K562 (cell line): ENCODE data around the gene MICU1. TPM values are rescaled to one million over a fixed set of nuclear protein-coding genes. Genes with fewer than 3 reads are reported as not detected.

Experiments
- BACH1 ChIP-seq: fragments of 200-800 bp; sonication (Bioruptor generic); IDR thresholded peaks from 2 replicates; pipeline ENCODE4 v1.6.1; 2016; ENCODE audit warnings: missing genetic modification characterization, missing compliant biosample characterization
- CREB3L1 ChIP-seq: fragments of 450-650 bp; IDR thresholded peaks from 2 replicates; pipeline ENCODE4 v1.6.1; 2014; ENCODE audit warnings: low read depth, mild to moderate bottlenecking, moderate library complexity, borderline replicate concordance
- CREB5 ChIP-seq: fragments of 250-450 bp; sonication (Bioruptor Pico); IDR thresholded peaks from 2 replicates; pipeline ENCODE4 v1.5.0; 2020; ENCODE audit warnings: mild to moderate bottlenecking
- ETV1 ChIP-seq: fragments of 450-650 bp; conservative IDR thresholded peaks from 2 replicates; pipeline ENCODE4 v1.6.1; 2016; ENCODE audit warnings: missing genetic modification characterization, control low read depth, low read depth, missing compliant biosample characterization
- FOXP1 ChIP-seq: sonication (generic); formaldehyde crosslinking; IDR thresholded peaks from 2 replicates; pipeline ENCODE4 v1.8.0; 2022; ENCODE audit warnings: mild to moderate bottlenecking, missing genetic modification reagents
- HCFC1 ChIP-seq: IDR thresholded peaks from 2 replicates; pipeline ENCODE4 v1.6.1; 2012; ENCODE audit warnings: low read depth, low read length, improper control_type of control experiment
- NCOA2 ChIP-seq, 2 experiments: fragments of 450-650 bp; IDR thresholded peaks; 2 replicates each; pipeline ENCODE4 v1.6.1; 2018; ENCODE audit warnings: mild to moderate bottlenecking in 2 of 2, moderate library complexity in 1 of 2; ENCODE audit not compliant: partially characterized antibody in 2 of 2
- RBFOX2 ChIP-seq: fragments of 200-400 bp; formaldehyde crosslinking; IDR thresholded peaks from 2 replicates; pipeline ENCODE4 v1.6.1; 2017; ENCODE audit warnings: low read depth, mild to moderate bottlenecking, low read length, moderate library complexity
- TEAD1 ChIP-seq, 2 experiments: fragments of 450-650 bp in 1 of 2; sonication (generic) in 1 of 2; formaldehyde crosslinking; IDR thresholded peaks; 2 replicates each; pipeline versions ENCODE4 v1.4.0 to v1.8.0; 2020 to 2022; ENCODE audit warnings: mild to moderate bottlenecking in 2 of 2, missing genetic modification reagents in 1 of 2
- TRIM25 ChIP-seq: fragments of 450-650 bp; IDR thresholded peaks from 2 replicates; pipeline ENCODE4 v1.7.0; 2016; ENCODE audit warnings: borderline replicate concordance
- ZNF134 ChIP-seq: fragments of 250-450 bp; sonication (Bioruptor Pico); conservative IDR thresholded peaks from 2 replicates; pipeline ENCODE4 v1.4.0; 2020
- ZNF699 ChIP-seq: fragments of 250-450 bp; sonication (Bioruptor Pico); IDR thresholded peaks from 2 replicates; pipeline ENCODE4 v1.8.0; 2021; ENCODE audit warnings: mild to moderate bottlenecking, moderate library complexity; ENCODE audit not compliant: insufficient replicate concordance
- ZNF707 ChIP-seq: fragments of 250-450 bp; sonication (Bioruptor Pico); conservative IDR thresholded peaks from 2 replicates; pipeline ENCODE4 v1.8.0; 2022; ENCODE audit warnings: inconsistent platforms, mild to moderate bottlenecking, moderate library complexity
- polyA plus RNA-seq, 8 experiments: library from polyadenylated mRNA; depleted of rRNA in 4 of 8; stranded (reverse) in 5 of 8; unstranded in 3 of 8; fragments of >200 nt; fragmentation: Nextera tagmentation in 2 of 8; fragmentation: Illumina TruSeq in 1 of 8; extraction: Ambion mirVana in 2 of 8; extraction: Trizol in 1 of 8; gene quantifications; 2 replicates each; pipeline versions ENCODE4 v1.2.1 to v1.2.3, GENCODE V29; 2011 to 2014; ENCODE audit warnings: inconsistent platforms in 1 of 8, missing spikeins in 1 of 8
- total RNA-seq, 7 experiments: library from RNA; depleted of rRNA in 6 of 7; stranded (reverse); fragments of >200 nt in 6 of 7; fragmentation: Illumina TruSeq in 2 of 7; extraction: Trizol in 2 of 7; gene quantifications; 2 replicates each; pipeline versions ENCODE4 v1.2.1 to v1.2.3, GENCODE V29; 2011 to 2021; ENCODE audit warnings: low replicate concordance in 1 of 7
- TF ChIP-seq, protein P1 (sequence below): sonication (generic); formaldehyde crosslinking; IDR thresholded peaks from 2 replicates; pipeline ENCODE4 v1.8.1; 2023; ENCODE audit warnings: mild to moderate bottlenecking, missing genetic modification reagents
- TF ChIP-seq, protein P2 (sequence below): fragments of 250-450 bp; sonication (Bioruptor Pico); IDR thresholded peaks from 2 replicates; pipeline ENCODE4 v1.5.0; 2022; ENCODE audit warnings: mild to moderate bottlenecking
- TF ChIP-seq, protein P3 (sequence below), 2 experiments: fragments of 450-650 bp; IDR thresholded peaks; 2 replicates each; pipeline ENCODE4 v1.6.1; 2016

The MICU1 gene
- total and polyA plus RNA-seq, 9 of the 15 experiments (the other 6 are each of a cell fraction or from before 2014, with no cell fraction given): 29.3 to 76.8 (median 48.4) TPM

GRCh38 chr10:72319416-72320254, 306.2 kb downstream of the MICU1 start (continued):
- TF ChIP-seq CREB3L1: no peak
- TF ChIP-seq ZNF707: 0 out of 2 replicates have a peak, but pooled peaks have one; percentile 34
- TF ChIP-seq, protein P1, sequence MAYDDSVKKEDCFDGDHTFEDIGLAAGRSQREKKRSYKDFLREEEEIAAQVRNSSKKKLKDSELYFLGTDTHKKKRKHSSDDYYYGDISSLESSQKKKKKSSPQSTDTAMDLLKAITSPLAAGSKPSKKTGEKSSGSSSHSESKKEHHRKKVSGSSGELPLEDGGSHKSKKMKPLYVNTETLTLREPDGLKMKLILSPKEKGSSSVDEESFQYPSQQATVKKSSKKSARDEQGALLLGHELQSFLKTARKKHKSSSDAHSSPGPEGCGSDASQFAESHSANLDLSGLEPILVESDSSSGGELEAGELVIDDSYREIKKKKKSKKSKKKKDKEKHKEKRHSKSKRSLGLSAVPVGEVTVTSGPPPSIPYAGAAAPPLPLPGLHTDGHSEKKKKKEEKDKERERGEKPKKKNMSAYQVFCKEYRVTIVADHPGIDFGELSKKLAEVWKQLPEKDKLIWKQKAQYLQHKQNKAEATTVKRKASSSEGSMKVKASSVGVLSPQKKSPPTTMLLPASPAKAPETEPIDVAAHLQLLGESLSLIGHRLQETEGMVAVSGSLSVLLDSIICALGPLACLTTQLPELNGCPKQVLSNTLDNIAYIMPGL (CRISPR knock-in tag): no peak
- no peak for TF ChIP-seq NCOA2 (IDR thresholded peaks at IDR 0.05; ENCODE audit: partially characterized antibody in 2 of 2)
- TF ChIP-seq TRIM25: no peak; the same call in 1 of the 2 replicates
- TF ChIP-seq HCFC1: no peak
- no peak for TF ChIP-seq ETV1 (tag)
- TF ChIP-seq ZNF134 (CRISPR knock-in tag): 0 out of 2 replicates have a peak, but pooled peaks have one; percentile 11
- peak; percentile 86 to 91; a peak in 3 of 4 replicates for TF ChIP-seq TEAD1 (CRISPR knock-in tag; IDR thresholded peaks at IDR 0.05)
- no peak for TF ChIP-seq CREB5 (CRISPR knock-in tag)
- TF ChIP-seq, protein P2, sequence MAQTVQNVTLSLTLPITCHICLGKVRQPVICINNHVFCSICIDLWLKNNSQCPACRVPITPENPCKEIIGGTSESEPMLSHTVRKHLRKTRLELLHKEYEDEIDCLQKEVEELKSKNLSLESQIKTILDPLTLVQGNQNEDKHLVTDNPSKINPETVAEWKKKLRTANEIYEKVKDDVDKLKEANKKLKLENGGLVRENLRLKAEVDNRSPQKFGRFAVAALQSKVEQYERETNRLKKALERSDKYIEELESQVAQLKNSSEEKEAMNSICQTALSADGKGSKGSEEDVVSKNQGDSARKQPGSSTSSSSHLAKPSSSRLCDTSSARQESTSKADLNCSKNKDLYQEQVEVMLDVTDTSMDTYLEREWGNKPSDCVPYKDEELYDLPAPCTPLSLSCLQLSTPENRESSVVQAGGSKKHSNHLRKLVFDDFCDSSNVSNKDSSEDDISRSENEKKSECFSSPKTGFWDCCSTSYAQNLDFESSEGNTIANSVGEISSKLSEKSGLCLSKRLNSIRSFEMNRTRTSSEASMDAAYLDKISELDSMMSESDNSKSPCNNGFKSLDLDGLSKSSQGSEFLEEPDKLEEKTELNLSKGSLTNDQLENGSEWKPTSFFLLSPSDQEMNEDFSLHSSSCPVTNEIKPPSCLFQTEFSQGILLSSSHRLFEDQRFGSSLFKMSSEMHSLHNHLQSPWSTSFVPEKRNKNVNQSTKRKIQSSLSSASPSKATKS (CRISPR knock-in tag): no peak
- TF ChIP-seq FOXP1 (CRISPR knock-in tag): no peak
- peak; percentile 77 for TF ChIP-seq RBFOX2
- TF ChIP-seq BACH1 (tag): no peak
- TF ChIP-seq ZNF699 (CRISPR knock-in tag): no peak
- TF ChIP-seq, protein P3, sequence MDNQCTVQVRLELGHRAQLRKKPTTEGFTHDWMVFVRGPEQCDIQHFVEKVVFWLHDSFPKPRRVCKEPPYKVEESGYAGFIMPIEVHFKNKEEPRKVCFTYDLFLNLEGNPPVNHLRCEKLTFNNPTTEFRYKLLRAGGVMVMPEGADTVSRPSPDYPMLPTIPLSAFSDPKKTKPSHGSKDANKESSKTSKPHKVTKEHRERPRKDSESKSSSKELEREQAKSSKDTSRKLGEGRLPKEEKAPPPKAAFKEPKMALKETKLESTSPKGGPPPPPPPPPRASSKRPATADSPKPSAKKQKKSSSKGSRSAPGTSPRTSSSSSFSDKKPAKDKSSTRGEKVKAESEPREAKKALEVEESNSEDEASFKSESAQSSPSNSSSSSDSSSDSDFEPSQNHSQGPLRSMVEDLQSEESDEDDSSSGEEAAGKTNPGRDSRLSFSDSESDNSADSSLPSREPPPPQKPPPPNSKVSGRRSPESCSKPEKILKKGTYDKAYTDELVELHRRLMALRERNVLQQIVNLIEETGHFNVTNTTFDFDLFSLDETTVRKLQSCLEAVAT (IDR thresholded peaks at IDR 0.05): no peak
